H1 (cell line): Measurements from ENCODE around the gene CCDC127. TPM values are rescaled to one million over a fixed set of nuclear protein-coding genes. Genes with fewer than 3 reads are reported as not detected.

ENCODE experiments used
- CTCF ChIA-PET: fragments of 300-600 bp; sonication (Branson Sonifier 250); formaldehyde crosslinking; loops from one replicate; lab custom pipeline; 2021; ENCODE audit not compliant: partially characterized antibody; lab: Charles Lee
- POLR2A ChIA-PET: fragments of 300-600 bp; sonication (Branson Sonifier 250); formaldehyde crosslinking; loops from one replicate; lab custom pipeline; 2021; ENCODE audit warnings: inconsistent platforms; ENCODE audit not compliant: partially characterized antibody; lab: Charles Lee
- DNase-seq, 2 experiments: peaks; one replicate each; pipeline versions ENCODE4 v3.0.0 to v3.0.0-alpha.2; 2010 to 2022; ENCODE audit warnings: low spot score in 2 of 2, low read depth in 1 of 2, mixed read lengths in 1 of 2
- FAIRE-seq: peaks from 2 replicates; lab custom pipeline; 2011; peaks lifted over from hg19 to GRCh38; lab: Jason Lieb, UNC
- H2AFZ ChIP-seq: 2 replicates; pipeline ENCODE4 v1.8.1; 2012; ENCODE audit warnings: low read length, inconsistent platforms
- H2AK5ac ChIP-seq: 2 replicates; pipeline ENCODE4 v1.6.1; 2013; ENCODE audit warnings: low read depth, low read length
- H2BK120ac ChIP-seq: replicated peaks from 2 replicates; pipeline ENCODE3; 2013; ENCODE audit warnings: low read depth, low read length, inconsistent platforms
- H2BK12ac ChIP-seq: 2 replicates; pipeline ENCODE4 v1.6.1; 2013; ENCODE audit warnings: low read depth, low read length
- H2BK15ac ChIP-seq: 2 replicates; pipeline ENCODE4 v1.6.1; 2013; ENCODE audit warnings: low read length
- H2BK20ac ChIP-seq: 2 replicates; pipeline ENCODE4 v1.6.1; 2013; ENCODE audit warnings: low read length
- H2BK5ac ChIP-seq: 2 replicates; pipeline ENCODE4 v1.6.1; 2013; ENCODE audit warnings: low read depth, low read length
- H3K14ac ChIP-seq: 2 replicates; pipeline ENCODE4 v1.6.1; 2013; ENCODE audit warnings: inconsistent platforms; ENCODE audit not compliant: insufficient read length
- H3K18ac ChIP-seq: 2 replicates; pipeline ENCODE4 v1.6.1; 2013; ENCODE audit warnings: low read length; ENCODE audit errors: extremely low read depth
- H3K23ac ChIP-seq: 2 replicates; pipeline ENCODE4 v1.6.1; 2013; ENCODE audit warnings: inconsistent platforms; ENCODE audit not compliant: insufficient read length
- H3K23me2 ChIP-seq: 2 replicates; pipeline ENCODE4 v1.6.1; 2013; ENCODE audit warnings: low read depth, low read length
- H3K27ac ChIP-seq: 2 replicates; pipeline ENCODE4 v1.6.1; 2011; ENCODE audit warnings: low read depth, low read length, inconsistent platforms
- H3K27me3 ChIP-seq, 4 experiments: replicated peaks in 1 of 4; 1 replicate in 1 of 4; 2 replicates in 3 of 4; pipeline versions ENCODE4 v1.6.1 to v1.8.1; 2011 to 2013; ENCODE audit warnings: low read length in 3 of 4, mild to moderate bottlenecking in 3 of 4, inconsistent platforms in 2 of 4, mixed read lengths in 2 of 4, moderate library complexity in 1 of 4; ENCODE audit not compliant: control insufficient read depth in 3 of 4, insufficient read depth in 3 of 4; ENCODE audit errors: extremely low read depth in 1 of 4
- H3K36me3 ChIP-seq, 4 experiments: 2 replicates each; pipeline versions ENCODE4 v1.6.1 to v1.8.1; 2011 to 2013; ENCODE audit warnings: mild to moderate bottlenecking in 4 of 4, low read length in 3 of 4, moderate library complexity in 2 of 4, control low read depth in 1 of 4, inconsistent platforms in 1 of 4; ENCODE audit not compliant: insufficient read depth in 4 of 4, control insufficient read depth in 2 of 4
- H3K4ac ChIP-seq: replicated peaks from 2 replicates; pipeline ENCODE3; 2013; ENCODE audit warnings: low read length, low read depth, mixed read lengths, inconsistent platforms; ENCODE audit not compliant: insufficient read length
- H3K4me1 ChIP-seq, 4 experiments: replicated peaks in 1 of 4; 1 replicate in 1 of 4; 2 replicates in 3 of 4; pipeline versions ENCODE4 v1.6.1 to v1.8.1; 2011 to 2013; ENCODE audit warnings: low read length in 3 of 4, inconsistent platforms in 2 of 4, mixed read lengths in 1 of 4; ENCODE audit not compliant: insufficient read depth in 4 of 4, control insufficient read depth in 3 of 4
- H3K4me2 ChIP-seq, 2 experiments: 2 replicates each; pipeline versions ENCODE4 v1.6.1 to v1.8.1; 2011 to 2013; ENCODE audit warnings: low read depth in 2 of 2, low read length in 2 of 2, control low read depth in 1 of 2, inconsistent platforms in 1 of 2, mild to moderate bottlenecking in 1 of 2; ENCODE audit not compliant: insufficient read depth in 1 of 2
- H3K4me3 ChIP-seq, 4 experiments: fragments of 200-600, 300-600 bp in 1 of 4; sonication (generic), shearing (Covaris generic), sonication (Bioruptor Twin) in 1 of 4; 2 replicates each; pipeline versions ENCODE4 v1.5.1 to v1.8.1; 2011 to 2016; ENCODE audit warnings: low read length in 4 of 4, low read depth in 3 of 4, control low read depth in 2 of 4, inconsistent platforms in 2 of 4, mild to moderate bottlenecking in 2 of 4, mixed read lengths in 1 of 4, moderate library complexity in 1 of 4; ENCODE audit not compliant: insufficient read depth in 2 of 4; ENCODE audit errors: extremely low read depth in 1 of 4
- H3K56ac ChIP-seq: replicated peaks from 2 replicates; pipeline ENCODE3; 2013; ENCODE audit warnings: low read depth, mild to moderate bottlenecking, mixed read lengths, low read length, inconsistent platforms; ENCODE audit not compliant: insufficient read length
- H3K79me1 ChIP-seq: 2 replicates; pipeline ENCODE4 v1.6.1; 2013; ENCODE audit warnings: low read depth, low read length, control low read depth
- H3K79me2 ChIP-seq, 2 experiments: 2 replicates each; pipeline versions ENCODE4 v1.6.1 to v1.8.1; 2012 to 2013; ENCODE audit warnings: low read length in 2 of 2, mild to moderate bottlenecking in 2 of 2, inconsistent platforms in 1 of 2; ENCODE audit not compliant: insufficient read depth in 2 of 2, control insufficient read depth in 1 of 2
- H3K9ac ChIP-seq, 4 experiments: replicated peaks in 1 of 4; 1 replicate in 1 of 4; 2 replicates in 3 of 4; pipeline versions ENCODE4 v1.6.1 to v1.8.1; 2011 to 2013; ENCODE audit warnings: low read depth in 3 of 4, low read length in 3 of 4, control low read depth in 2 of 4, mild to moderate bottlenecking in 2 of 4, moderate library complexity in 2 of 4, inconsistent platforms in 1 of 4; ENCODE audit errors: extremely low read depth in 1 of 4
- H3K9me3 ChIP-seq, 2 experiments: 2 replicates each; pipeline versions ENCODE4 v1.6.1 to v1.8.1; 2012 to 2013; ENCODE audit warnings: mild to moderate bottlenecking in 2 of 2, moderate library complexity in 2 of 2, control low read depth in 1 of 2, inconsistent platforms in 1 of 2, low read depth in 1 of 2, low read length in 1 of 2, mixed read lengths in 1 of 2; ENCODE audit not compliant: insufficient read depth in 2 of 2
- H4K20me1 ChIP-seq, 2 experiments: replicated peaks in 1 of 2; 2 replicates each; pipeline versions ENCODE3 to v1.8.1; 2011 to 2013; ENCODE audit warnings: inconsistent platforms in 2 of 2, low read length in 2 of 2, mild to moderate bottlenecking in 1 of 2; ENCODE audit not compliant: insufficient read depth in 2 of 2, control insufficient read depth in 1 of 2
- H4K5ac ChIP-seq: 2 replicates; pipeline ENCODE4 v1.6.1; 2013; ENCODE audit warnings: low read length, low read depth, mixed read lengths, inconsistent platforms; ENCODE audit not compliant: insufficient read length
- H4K8ac ChIP-seq: 2 replicates; pipeline ENCODE4 v1.8.0; 2013; ENCODE audit warnings: mild to moderate bottlenecking, moderate library complexity, low read length, inconsistent platforms; ENCODE audit not compliant: insufficient read depth; ENCODE audit errors: extremely low read depth
- H4K91ac ChIP-seq: replicated peaks from 2 replicates; pipeline ENCODE3; 2013; ENCODE audit warnings: low read length, mixed read lengths, inconsistent platforms; ENCODE audit not compliant: insufficient read length
- CBX8 ChIP-seq: fragments of 300-800, 300-1000 bp; sonication (generic); IDR thresholded peaks from 2 replicates; pipeline ENCODE4 v1.7.1; 2016; ENCODE audit warnings: low read depth, low read length, borderline replicate concordance
- EGR1 ChIP-seq: IDR thresholded peaks from 2 replicates; pipeline ENCODE4 v1.6.1; 2011; ENCODE audit warnings: low read depth, low read length, borderline replicate concordance
- KDM5A ChIP-seq: fragments of 200-600 bp; IDR thresholded peaks from 2 replicates; pipeline ENCODE4 v1.7.1; 2012; ENCODE audit warnings: mild to moderate bottlenecking, low read length, inconsistent platforms, mixed read lengths
- PHF8 ChIP-seq: fragments of 200-600 bp; sonication (generic); conservative IDR thresholded peaks from 2 replicates; pipeline ENCODE4 v1.7.1; 2012; ENCODE audit warnings: low read depth, mild to moderate bottlenecking, inconsistent platforms, low read length, moderate library complexity
- POLR2AphosphoS5 ChIP-seq: IDR thresholded peaks from 2 replicates; pipeline ENCODE4 v1.6.1; 2011; ENCODE audit warnings: low read depth, low read length
- RNF2 ChIP-seq: fragments of 200-900, 300-1000 bp; sonication (generic); IDR thresholded peaks from 2 replicates; pipeline ENCODE4 v1.7.1; 2016; ENCODE audit warnings: borderline replicate concordance, low read depth, mild to moderate bottlenecking, antibody characterized with exemption, low read length; ENCODE audit not compliant: poor library complexity, severe bottlenecking; ENCODE audit errors: missing control alignments
- RXRA ChIP-seq: IDR thresholded peaks from 2 replicates; pipeline ENCODE4 v1.6.1; 2011; ENCODE audit warnings: low read depth, mild to moderate bottlenecking, low read length, moderate library complexity; ENCODE audit not compliant: insufficient read depth
- SAP30 ChIP-seq: fragments of 300-600 bp; sonication (generic); IDR thresholded peaks from 2 replicates; pipeline ENCODE4 v1.7.1; 2012; ENCODE audit warnings: low read length, moderate library complexity, mild to moderate bottlenecking, inconsistent platforms; ENCODE audit not compliant: insufficient read depth, insufficient replicate concordance
- SP4 ChIP-seq: IDR thresholded peaks from 2 replicates; pipeline ENCODE4 v1.6.1; 2012; ENCODE audit warnings: low read length, inconsistent platforms
- TAF7 ChIP-seq: optimal IDR thresholded peaks from 2 replicates; pipeline ENCODE3; 2011; ENCODE audit warnings: low read depth, mild to moderate bottlenecking, inconsistent platforms, low read length, moderate library complexity, borderline replicate concordance
- TBP ChIP-seq: IDR thresholded peaks from 2 replicates; pipeline ENCODE4 v1.6.1; 2011; ENCODE audit warnings: low read depth, low read length, improper control_type of control experiment
- WGBS, 2 experiments: shearing (Covaris generic) in 1 of 2; methylation state at CpG; one replicate each; pipeline versions ENCODE4 v1.1.6 to v1.1.7; 2013 to 2015; ENCODE audit warnings: low lambda C conversion rate in 2 of 2, mixed read lengths in 2 of 2, inconsistent platforms in 1 of 2, low coverage in 1 of 2, missing lambda C conversion rate in 1 of 2; ENCODE audit not compliant: insufficient replicate concordance in 2 of 2, insufficient coverage in 1 of 2, insufficient read length in 1 of 2; ENCODE audit errors: extremely low coverage in 1 of 2, missing lambda C conversion rate in 1 of 2; 5-methylcytosine and 5-hydroxymethylcytosine counted together
- polyA plus RNA-seq, 7 experiments: library from polyadenylated mRNA; depleted of rRNA in 3 of 7; stranded (reverse) in 5 of 7; unstranded in 2 of 7; fragments of >200 nt in 5 of 7; fragments of 200-250 nt in 2 of 7; gene quantifications; 1 replicate in 5 of 7; 2 replicates in 1 of 7; 4 replicates in 1 of 7; pipeline versions ENCODE4 v1.2.1 to v1.2.3, GENCODE V29; 2011 to 2013; ENCODE audit warnings: missing spikeins in 2 of 7, mixed read lengths in 2 of 7
- total RNA-seq: library from RNA; stranded (reverse); fragmentation: NEBNext Ultra II Directional; extraction: Animal tissue kit (Norgen Biotek cat#: 25700); gene quantifications from 2 replicates; pipeline ENCODE4 v1.2.1, GENCODE V29; 2021

CCDC127 gene
- total and polyA plus RNA-seq, 2 of the 8 experiments (the other 6 are each of a cell fraction or from before 2014, with no cell fraction given): 2.9 to 8.0 TPM

DNA sequence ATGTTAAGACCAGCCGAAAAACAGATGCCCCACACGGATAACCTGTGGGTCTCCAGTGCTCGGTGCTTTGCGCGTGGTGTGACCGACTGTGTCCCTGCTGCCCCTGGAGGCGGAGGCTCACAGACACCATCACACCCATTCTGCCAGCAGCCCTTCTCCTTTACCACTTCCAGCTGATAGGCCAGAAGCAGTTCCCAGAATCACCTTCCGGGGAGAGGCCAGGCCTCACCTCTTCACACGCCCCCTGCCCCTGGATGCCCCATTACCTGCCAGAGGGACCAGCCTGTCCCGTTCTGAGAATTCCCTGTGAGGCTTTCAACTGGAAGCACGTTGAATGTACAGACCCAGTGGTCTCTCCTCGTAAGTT is 48.2 kb downstream of the CCDC127 start:
- Histone ChIP-seq H3K56ac (no peak overlapping the region), H3K9me3 (no peaks in the 10 kb centered on the region; a peak in 1 of 4 replicates), H3K23ac (no peak overlapping the region), H2BK20ac (no peak overlapping the region), H3K4me2 (no peak overlapping the region), H3K14ac (no peak overlapping the region), H4K8ac (no peak overlapping the region), H2BK120ac (no peak overlapping the region), H2BK5ac (no peak overlapping the region), H3K27ac (no peak overlapping the region), H3K79me1 (no peaks in the 10 kb centered on the region), H3K23me2 (no peaks in the 10 kb centered on the region), H3K4ac (no peak overlapping the region), H4K20me1 (peaks cover 3 to 13% of the 10 kb centered on the region in 2 experiments), H3K18ac (no peak overlapping the region), H3K36me3 (peaks cover 0 to 22% (median 13%) of the 10 kb centered on the region in 4 experiments; a peak in 6 of 8 replicates), H2BK12ac (no peak overlapping the region), H3K4me3 (no peak overlapping the region), H2BK15ac (no peak overlapping the region), H3K4me1 (no peaks in the 10 kb centered on the region), H4K5ac (no peak overlapping the region), H3K79me2 (no peaks in the 10 kb centered on the region), H4K91ac (no peak overlapping the region), H3K27me3 (no peaks in the 10 kb centered on the region; a peak in 1 of 7 replicates), H2AFZ (no peak overlapping the region), H2AK5ac (no peak overlapping the region), H3K9ac (no peak overlapping the region)
- ChIA-PET CTCF (interaction anchor here (0.7 to 5.1 kb wide), 3 partner anchors 11 to 31 kb away, joined by 3 to 15 read pairs (median 3); no protein-coding TSS in a partner anchor), POLR2A (interaction anchor here (0.6 to 2.3 kb wide), 7 partner anchors 9 to 120 kb away, joined by 3 to 9 read pairs (median 3); no protein-coding TSS in a partner anchor)
- FAIRE-seq: no peak
- WGBS, 2 experiments: 91% methylated on average over 12 of the region's 12 CpGs; no CpG with 5 or more reads in 1 of the 2 experiments
- no peak for DNase-seq
- TF ChIP-seq RNF2 (no peak), TAF7 (no peak), CBX8 (no peak), EGR1 (no peak), RXRA (no peak), TBP (no peak), PHF8 (no peak), KDM5A (no peak), SAP30 (no peak), SP4 (no peak), POLR2AphosphoS5 (no peak)
